ENCODE data around the gene GCDH. TPM values are rescaled to one million over a fixed set of nuclear protein-coding genes. Genes with fewer than 3 reads are reported as not detected.
"Not testable (repeated sequence)": the region's sequence is repeated elsewhere in the genome, so short reads cannot be mapped to it uniquely, and the experiment has no call there.

Gene GCDH
- total and polyA plus RNA-seq, 9 donors, result 11.9 to 36.3 (median 28.4) TPM

GRCh38 chr19:12888006-12888603, 2.9 kb upstream of the GCDH start:
- DNase-seq, result no peak
- H3K27me3 ChIP-seq, result no peaks in the 10 kb centered on the region
- H3K4me3 ChIP-seq, result no peak overlapping the region
- no peaks in the 10 kb centered on the region for H3K36me3 ChIP-seq
- TF ChIP-seq EP300 (IDR thresholded peaks at IDR 0.05), result no peak
- TF ChIP-seq CTCF (IDR thresholded peaks at IDR 0.05), result no peak
- TF ChIP-seq POLR2A (IDR thresholded peaks at IDR 0.05), result no peak
- H3K9me3 ChIP-seq, result no peaks in the 10 kb centered on the region
- H3K27ac ChIP-seq, result no peak overlapping the region
- peaks cover 5% of the 10 kb centered on the region for H3K4me1 ChIP-seq (ENCODE audit: insufficient read depth)
- intact Hi-C loops (cut with DNase I), result no loop called here
- WGBS, 3 donors, result 64 to 80% (median 77%) methylated on average over 5 of the region's 5 CpGs

- H3K36me3 ChIP-seq; H3K4me3 ChIP-seq; DNase-seq; H3K4me1 ChIP-seq (ENCODE audit: insufficient read depth); H3K9me3 ChIP-seq; H3K27me3 ChIP-seq; intact Hi-C loops (cut with DNase I): not testable (repeated sequence)
- H3K27ac ChIP-seq, result peak overlapping the region in 1 of 2 donors; percentile 70
- 24 to 28% (median 25%) methylated on average over 10 of the region's 10 CpGs for WGBS, 3 donors
These were observed 617 bp upstream of the GCDH start for GRCh38 chr19:12890299-12890786.

GRCh38 chr19:12891553-12892021, 627 bp downstream of the GCDH start:
- no peaks in the 10 kb centered on the region for H3K9me3 ChIP-seq
- intact Hi-C loops (cut with DNase I), result no loop called here
- peaks cover 5% of the 10 kb centered on the region for H3K4me1 ChIP-seq (ENCODE audit: insufficient read depth)
- peak in 1 of 5 donors; percentile 53 for DNase-seq
- WGBS, 3 donors, result 4 to 7% (median 5%) methylated on average over 26 of the region's 26 CpGs
- TF ChIP-seq EP300 (IDR thresholded peaks at IDR 0.05) (no peak), CTCF (IDR thresholded peaks at IDR 0.05) (no peak), POLR2A (IDR thresholded peaks at IDR 0.05) (no peak)
- H3K4me3 ChIP-seq, result peak overlapping the region; percentile 95
- H3K27me3 ChIP-seq, result no peaks in the 10 kb centered on the region
- H3K36me3 ChIP-seq, result no peaks in the 10 kb centered on the region
- peak overlapping the region in 1 of 2 donors; percentile 70 for H3K27ac ChIP-seq

GRCh38 chr19:12893582-12893981, 2.6 kb downstream of the GCDH start:
- DNase-seq, result no peak
- TF ChIP-seq EP300 (IDR thresholded peaks at IDR 0.05), result no peak
- no peak for TF ChIP-seq CTCF (IDR thresholded peaks at IDR 0.05)
- no peak for TF ChIP-seq POLR2A (IDR thresholded peaks at IDR 0.05)
- H3K9me3 ChIP-seq, result no peaks in the 10 kb centered on the region
- H3K27ac ChIP-seq, result no peak overlapping the region
- peaks cover 5% of the 10 kb centered on the region for H3K4me1 ChIP-seq (ENCODE audit: insufficient read depth)
- H3K4me3 ChIP-seq, result no peak overlapping the region
- WGBS, 3 donors, result 90 to 93% (median 93%) methylated on average over 5 of the region's 5 CpGs
- H3K36me3 ChIP-seq, result no peaks in the 10 kb centered on the region
- H3K27me3 ChIP-seq, result no peaks in the 10 kb centered on the region
- intact Hi-C loops (cut with DNase I), result no loop called here

GRCh38 chr19:12896460-12896859, 5.5 kb downstream of the GCDH start:
- Histone ChIP-seq H3K9me3 (no peaks in the 10 kb centered on the region), H3K27ac (no peak overlapping the region), H3K4me3 (no peak overlapping the region), H3K36me3 (no peaks in the 10 kb centered on the region), H3K4me1 (ENCODE audit: insufficient read depth) (peaks cover 5% of the 10 kb centered on the region), H3K27me3 (no peaks in the 10 kb centered on the region)
- 93 to 95% (median 94%) methylated on average over 17 of the region's 17 CpGs for WGBS, 3 donors
- TF ChIP-seq POLR2A (IDR thresholded peaks at IDR 0.05), result no peak
- no peak for TF ChIP-seq EP300 (IDR thresholded peaks at IDR 0.05)
- TF ChIP-seq CTCF (IDR thresholded peaks at IDR 0.05), result no peak
- no peak for DNase-seq
- intact Hi-C loops (cut with DNase I), result no loop called here
